HepG2 (cell line): ENCODE results near the gene ARHGAP12. TPM values are rescaled to one million over a fixed set of nuclear protein-coding genes. Genes with fewer than 3 reads are reported as not detected.

Experiments
- ATF1 ChIP-seq: IDR thresholded peaks from 2 replicates; pipeline ENCODE4 v1.6.1; 2016; ENCODE audit warnings: mild to moderate bottlenecking, control low read depth
- ATF4 ChIP-seq, 2 experiments: fragments of 450-650 bp in 1 of 2; sonication (generic) in 1 of 2; formaldehyde crosslinking; IDR thresholded peaks; 2 replicates each; pipeline versions ENCODE4 v1.5.0 to v1.8.0; 2020 to 2022; ENCODE audit warnings: mild to moderate bottlenecking in 1 of 2, missing genetic modification reagents in 1 of 2
- DDIT3 ChIP-seq: sonication (generic); formaldehyde crosslinking; IDR thresholded peaks from 2 replicates; pipeline ENCODE4 v1.4.0; 2020; ENCODE audit warnings: mild to moderate bottlenecking, missing genetic modification reagents
- DRAP1 ChIP-seq: IDR thresholded peaks from 2 replicates; pipeline ENCODE4 v1.6.1; 2016; ENCODE audit warnings: missing genetic modification reagents, missing compliant biosample characterization
- FOXA3 ChIP-seq: IDR thresholded peaks from 2 replicates; pipeline ENCODE4 v1.6.1; 2016; ENCODE audit warnings: missing genetic modification reagents, missing compliant biosample characterization
- GATAD2A ChIP-seq: IDR thresholded peaks from 2 replicates; pipeline ENCODE4 v1.6.1; 2016
- HNF4G ChIP-seq, 2 experiments: sonication (generic) in 1 of 2; formaldehyde crosslinking in 1 of 2; IDR thresholded peaks; 2 replicates each; pipeline versions ENCODE4 v1.4.0 to v1.6.1; 2011 to 2020; ENCODE audit warnings: borderline replicate concordance in 2 of 2, low read depth in 2 of 2, mild to moderate bottlenecking in 2 of 2, low read length in 1 of 2, missing genetic modification reagents in 1 of 2, moderate library complexity in 1 of 2
- IRF9 ChIP-seq: sonication (generic); formaldehyde crosslinking; IDR thresholded peaks from 2 replicates; pipeline ENCODE4 v1.8.0; 2022; ENCODE audit warnings: missing genetic modification reagents, mild to moderate bottlenecking, borderline replicate concordance
- JDP2 ChIP-seq: sonication (generic); formaldehyde crosslinking; IDR thresholded peaks from 2 replicates; pipeline ENCODE4 v1.8.1; 2022; ENCODE audit warnings: missing genetic modification reagents, borderline replicate concordance
- MTF1 ChIP-seq: sonication (generic); formaldehyde crosslinking; IDR thresholded peaks from 2 replicates; pipeline ENCODE4 v1.5.0; 2020; ENCODE audit warnings: missing genetic modification reagents
- NFE2L2 ChIP-seq: fragments of 150-350 bp; IDR thresholded peaks from 2 replicates; pipeline ENCODE4 v1.6.1; 2014; ENCODE audit warnings: low read length
- REXO4 ChIP-seq: sonication (generic); formaldehyde crosslinking; IDR thresholded peaks from 2 replicates; pipeline ENCODE4 v1.8.0; 2022; ENCODE audit warnings: missing genetic modification reagents, mild to moderate bottlenecking, borderline replicate concordance
- STAT5B ChIP-seq: sonication (generic); formaldehyde crosslinking; IDR thresholded peaks from 2 replicates; pipeline ENCODE4 v1.4.0; 2020; ENCODE audit warnings: missing genetic modification reagents
- TBP ChIP-seq: sonication (generic); formaldehyde crosslinking; IDR thresholded peaks from 2 replicates; pipeline ENCODE4 v1.5.0; 2020; ENCODE audit warnings: missing genetic modification reagents
- TFE3 ChIP-seq: IDR thresholded peaks from 2 replicates; pipeline ENCODE4 v1.6.1; 2016
- ZBTB46 ChIP-seq: sonication (generic); formaldehyde crosslinking; IDR thresholded peaks from 2 replicates; pipeline ENCODE4 v1.4.0; 2020; ENCODE audit warnings: mild to moderate bottlenecking, missing genetic modification reagents, borderline replicate concordance
- ZC3H13 ChIP-seq: sonication (generic); formaldehyde crosslinking; IDR thresholded peaks from 2 replicates; pipeline ENCODE4 v1.8.1; 2023; ENCODE audit warnings: mild to moderate bottlenecking, missing genetic modification reagents, moderate library complexity
- ZNF567 ChIP-seq: sonication (generic); formaldehyde crosslinking; IDR thresholded peaks from 2 replicates; pipeline ENCODE4 v1.8.1; 2023; ENCODE audit warnings: mild to moderate bottlenecking, missing genetic modification reagents, borderline replicate concordance
- ZNF674 ChIP-seq: sonication (generic); formaldehyde crosslinking; IDR thresholded peaks from 2 replicates; pipeline ENCODE4 v1.5.0; 2020; ENCODE audit warnings: low read depth, mild to moderate bottlenecking, missing genetic modification reagents
- ZNF710 ChIP-seq: sonication (generic); formaldehyde crosslinking; IDR thresholded peaks from 2 replicates; pipeline ENCODE4 v1.5.0; 2020; ENCODE audit warnings: mild to moderate bottlenecking, missing genetic modification reagents, borderline replicate concordance
- polyA plus RNA-seq, 8 experiments: library from polyadenylated mRNA; depleted of rRNA in 3 of 8; stranded (reverse) in 7 of 8; unstranded in 1 of 8; fragments of >200 nt; fragmentation: Illumina TruSeq in 4 of 8; extraction: Trizol in 4 of 8; gene quantifications; 2 replicates each; pipeline versions ENCODE4 v1.2.1 to v1.2.3, GENCODE V29; 2011 to 2016; ENCODE audit warnings: low read depth in 4 of 8, missing spikeins in 1 of 8, mixed read lengths in 1 of 8; ENCODE audit not compliant: insufficient read depth in 1 of 8
- total RNA-seq, 5 experiments: library from RNA; depleted of rRNA; stranded (reverse); fragments of >200 nt; fragmentation: Illumina TruSeq; extraction: Trizol; gene quantifications; 2 replicates each; pipeline ENCODE4 v1.2.3, GENCODE V29; 2016; ENCODE audit warnings: low read depth in 1 of 5

ARHGAP12 gene
- total and polyA plus RNA-seq, 2 of the 13 experiments (the other 11 are each of a cell fraction or from before 2014, with no cell fraction given): 25.0 to 54.6 TPM

- no peak for TF ChIP-seq DRAP1
- no peak for TF ChIP-seq TFE3 (CRISPR knock-in tag)
- no peak for TF ChIP-seq TBP
- no peak for TF ChIP-seq ZBTB46
- TF ChIP-seq ZNF674: no peak
- no peak for TF ChIP-seq ZNF567
- no peak for TF ChIP-seq STAT5B (CRISPR knock-in tag)
- no peak for TF ChIP-seq ATF4 (CRISPR knock-in tag; IDR thresholded peaks at IDR 0.05)
- no peak for TF ChIP-seq IRF9
- TF ChIP-seq MTF1: no peak
- no peak for TF ChIP-seq NFE2L2
- TF ChIP-seq ZC3H13 (CRISPR knock-in tag): 0 out of 2 replicates have a peak, but pooled peaks have one; percentile 48
- no peak for TF ChIP-seq DDIT3 (CRISPR knock-in tag)
- TF ChIP-seq REXO4 (CRISPR knock-in tag): no peak
- no peak for TF ChIP-seq ZNF710 (CRISPR knock-in tag)
- no peak for TF ChIP-seq FOXA3 (CRISPR knock-in tag)
- TF ChIP-seq ATF1: no peak
- TF ChIP-seq GATAD2A (CRISPR knock-in tag): no peak
- no peak for TF ChIP-seq HNF4G (IDR thresholded peaks at IDR 0.05; ENCODE audit: borderline replicate concordance, low read depth, low read length)
- no peak for TF ChIP-seq HNF4G (CRISPR knock-in tag; IDR thresholded peaks at IDR 0.05; ENCODE audit: borderline replicate concordance, low read depth)
- TF ChIP-seq JDP2: no peak
Observed at GRCh38 chr10:31927884-31928548, 615 bp downstream of the ARHGAP12 start (continued).
